ENCODE measurements around the gene TMTC1. TPM values are rescaled to one million over a fixed set of nuclear protein-coding genes. Genes with fewer than 3 reads are reported as not detected.

The TMTC1 gene
- total and polyA plus RNA-seq, 2 donors (not counting 1 experiment from before 2014, with no cell fraction given), result 62.2 to 222 TPM

- no peak for TF ChIP-seq EZH2 (IDR thresholded peaks at IDR 0.05; ENCODE audit: low read length, missing control alignments)
- no peak for TF ChIP-seq CTCF (conservative IDR thresholded peaks at IDR 0.05 in 1 of 2, IDR thresholded peaks at IDR 0.05 in 1 of 2; ENCODE audit: low read depth in 1 of 2, low read length in 2 of 2)
Measured at GRCh38 chr12:29672580-29672979, 111.2 kb downstream of the TMTC1 start.

GRCh38 chr12:29671742-29672141 is 112.0 kb downstream of the TMTC1 start:
- no peaks in the 10 kb centered on the region for H3K9me3 ChIP-seq (ENCODE audit: control insufficient read depth, insufficient read depth, low read depth, low read length)
- H3K4me1 ChIP-seq (ENCODE audit: control insufficient read depth, extremely low read depth, insufficient read depth, low read length), result no peaks in the 10 kb centered on the region
- no peak for DNase-seq (ENCODE audit: low read depth in 2 of 2)
- no peak overlapping the region for H3K9ac ChIP-seq (ENCODE audit: insufficient read depth, low read length)
- H3K27me3 ChIP-seq (ENCODE audit: control insufficient read depth, insufficient read depth, low read length), result no peaks in the 10 kb centered on the region
- H3K36me3 ChIP-seq (ENCODE audit: control insufficient read depth, insufficient read depth, low read length), result no peaks in the 10 kb centered on the region
- no peak overlapping the region for H3K4me3 ChIP-seq (replicated peaks in 1 of 4; ENCODE audit: control extremely low read depth in 1 of 4, insufficient read depth in 1 of 4, low read depth in 3 of 4, low read length in 4 of 4)
- H4K20me1 ChIP-seq (ENCODE audit: control insufficient read depth, extremely low read depth, insufficient read depth, low read length), result no peaks in the 10 kb centered on the region
- H3K4me2 ChIP-seq (ENCODE audit: extremely low read depth, insufficient read depth, low read length), result no peak overlapping the region
- no peaks in the 10 kb centered on the region for H3K79me2 ChIP-seq (ENCODE audit: control insufficient read depth, insufficient read depth, low read length)
- H3K27ac ChIP-seq (ENCODE audit: insufficient read depth, low read length), result no peak overlapping the region
- TF ChIP-seq CTCF (conservative IDR thresholded peaks at IDR 0.05 in 1 of 2, IDR thresholded peaks at IDR 0.05 in 1 of 2; ENCODE audit: low read depth in 1 of 2, low read length in 2 of 2) (no peak), EZH2 (IDR thresholded peaks at IDR 0.05; ENCODE audit: low read length, missing control alignments) (no peak)
- no peak overlapping the region for H2AFZ ChIP-seq (ENCODE audit: low read length)

More at GRCh38 chr12:29672580-29672979, 111.2 kb downstream of the TMTC1 start:
- DNase-seq (ENCODE audit: low read depth in 2 of 2), result no peak
- Histone ChIP-seq H2AFZ (ENCODE audit: low read length) (no peak overlapping the region), H4K20me1 (ENCODE audit: control insufficient read depth, extremely low read depth, insufficient read depth, low read length) (no peaks in the 10 kb centered on the region), H3K27me3 (ENCODE audit: control insufficient read depth, insufficient read depth, low read length) (no peaks in the 10 kb centered on the region), H3K27ac (ENCODE audit: insufficient read depth, low read length) (no peak overlapping the region), H3K36me3 (ENCODE audit: control insufficient read depth, insufficient read depth, low read length) (no peaks in the 10 kb centered on the region), H3K9me3 (ENCODE audit: control insufficient read depth, insufficient read depth, low read depth, low read length) (no peaks in the 10 kb centered on the region), H3K4me3 (replicated peaks in 1 of 4; ENCODE audit: control extremely low read depth in 1 of 4, insufficient read depth in 1 of 4, low read depth in 3 of 4, low read length in 4 of 4) (no peak overlapping the region), H3K79me2 (ENCODE audit: control insufficient read depth, insufficient read depth, low read length) (no peaks in the 10 kb centered on the region), H3K9ac (ENCODE audit: insufficient read depth, low read length) (no peak overlapping the region), H3K4me1 (ENCODE audit: control insufficient read depth, extremely low read depth, insufficient read depth, low read length) (no peaks in the 10 kb centered on the region), H3K4me2 (ENCODE audit: extremely low read depth, insufficient read depth, low read length) (no peak overlapping the region)

GRCh38 chr12:29667011-29667410 is 116.7 kb downstream of the TMTC1 start:
- H3K4me1 ChIP-seq (ENCODE audit: control insufficient read depth, extremely low read depth, insufficient read depth, low read length), result no peaks in the 10 kb centered on the region
- no peaks in the 10 kb centered on the region for H3K36me3 ChIP-seq (ENCODE audit: control insufficient read depth, insufficient read depth, low read length)
- H4K20me1 ChIP-seq (ENCODE audit: control insufficient read depth, extremely low read depth, insufficient read depth, low read length), result no peaks in the 10 kb centered on the region
- no peaks in the 10 kb centered on the region for H3K27me3 ChIP-seq (ENCODE audit: control insufficient read depth, insufficient read depth, low read length)
- H3K4me3 ChIP-seq (replicated peaks in 1 of 4; ENCODE audit: control extremely low read depth in 1 of 4, insufficient read depth in 1 of 4, low read depth in 3 of 4, low read length in 4 of 4), result no peak overlapping the region
- H3K9ac ChIP-seq (ENCODE audit: insufficient read depth, low read length), result no peak overlapping the region
- no peaks in the 10 kb centered on the region for H3K9me3 ChIP-seq (ENCODE audit: control insufficient read depth, insufficient read depth, low read depth, low read length)
- TF ChIP-seq EZH2 (IDR thresholded peaks at IDR 0.05; ENCODE audit: low read length, missing control alignments) (no peak), CTCF (conservative IDR thresholded peaks at IDR 0.05 in 1 of 2, IDR thresholded peaks at IDR 0.05 in 1 of 2; ENCODE audit: low read depth in 1 of 2, low read length in 2 of 2) (no peak)
- DNase-seq (ENCODE audit: low read depth in 2 of 2), result no peak
- H3K27ac ChIP-seq (ENCODE audit: insufficient read depth, low read length), result no peak overlapping the region
- no peak overlapping the region for H2AFZ ChIP-seq (ENCODE audit: low read length)
- H3K79me2 ChIP-seq (ENCODE audit: control insufficient read depth, insufficient read depth, low read length), result no peaks in the 10 kb centered on the region
- H3K4me2 ChIP-seq (ENCODE audit: extremely low read depth, insufficient read depth, low read length), result no peak overlapping the region
